Smooth muscle cell (in vitro differentiated cells): ENCODE results near the gene TUBAL3. TPM values are rescaled to one million over a fixed set of nuclear protein-coding genes. Genes with fewer than 3 reads are reported as not detected.

Source experiments
- DNase-seq: peaks from one replicate; lab custom pipeline; 2025; ENCODE audit not compliant: unreplicated experiment; lab: John Stamatoyannopoulos, UW
- H2AFZ ChIP-seq: fragments of 200-600 bp; sonication (generic); 2 replicates; pipeline ENCODE4 v1.6.0; 2016; ENCODE audit warnings: antibody characterized with exemption, low read depth, mild to moderate bottlenecking
- H3F3A ChIP-seq: fragments of 200-600 bp; sonication (generic); 2 replicates; pipeline ENCODE4 v1.6.0; 2017; ENCODE audit warnings: antibody characterized with exemption, low read depth
- H3K27ac ChIP-seq: fragments of 200-600 bp; sonication (generic); 2 replicates; pipeline ENCODE4 v1.5.1; 2016; ENCODE audit warnings: low read depth, mild to moderate bottlenecking
- H3K27me3 ChIP-seq: fragments of 200-600 bp; sonication (generic); 2 replicates; pipeline ENCODE4 v1.6.1; 2016; ENCODE audit warnings: low read depth, mild to moderate bottlenecking
- H3K36me3 ChIP-seq: fragments of 200-600 bp; sonication (generic); 2 replicates; pipeline ENCODE4 v1.5.1; 2016; ENCODE audit warnings: low read depth
- H3K4me1 ChIP-seq: fragments of 200-600 bp; sonication (generic); 2 replicates; pipeline ENCODE4 v1.5.1; 2016; ENCODE audit warnings: low read depth
- H3K4me2 ChIP-seq: fragments of 200-600 bp; sonication (generic); 2 replicates; pipeline ENCODE4 v1.6.0; 2016; ENCODE audit warnings: mild to moderate bottlenecking
- H3K4me3 ChIP-seq: fragments of 200-600 bp; sonication (generic); 2 replicates; pipeline ENCODE4 v1.5.1; 2016; ENCODE audit warnings: mild to moderate bottlenecking
- H3K79me2 ChIP-seq: fragments of 200-600 bp; sonication (generic); 2 replicates; pipeline ENCODE4 v1.6.0; 2016; ENCODE audit warnings: low read depth, mild to moderate bottlenecking
- H3K9ac ChIP-seq: fragments of 200-600 bp; sonication (generic); 2 replicates; pipeline ENCODE4 v1.6.0; 2016; ENCODE audit warnings: low read depth
- H3K9me3 ChIP-seq: fragments of 200-600 bp; sonication (generic); replicated peaks from 2 replicates; pipeline ENCODE4 v1.5.1; 2016; ENCODE audit warnings: low read depth
- H4K20me1 ChIP-seq: fragments of 200-600 bp; sonication (generic); 2 replicates; pipeline ENCODE4 v1.6.0; 2016; ENCODE audit warnings: low read depth
- CTCF ChIP-seq: fragments of 200-600 bp; sonication (generic); IDR thresholded peaks from 2 replicates; pipeline ENCODE4 v1.5.1; 2017; ENCODE audit warnings: borderline replicate concordance, mild to moderate bottlenecking, antibody characterized with exemption; ENCODE audit not compliant: insufficient read depth, poor library complexity, severe bottlenecking
- WGBS: methylation state at CpG from one replicate; pipeline ENCODE4 v1.1.7; 2016; ENCODE audit warnings: low lambda C conversion rate; 5-methylcytosine and 5-hydroxymethylcytosine counted together
- polyA plus RNA-seq: library from polyadenylated mRNA; unstranded; fragments of >200 nt; fragmentation: Nextera tagmentation; extraction: Ambion mirVana; gene quantifications from 2 replicates; pipeline ENCODE4 v1.2.1, GENCODE V29; 2016
- total RNA-seq: library from RNA; depleted of rRNA; stranded (reverse); fragments of >200 nt; gene quantifications from 2 replicates; pipeline ENCODE4 v1.2.3, GENCODE V29; 2014

TUBAL3 gene
- total and polyA plus RNA-seq, 2 experiments from 2014 or later: not detected

DNA sequence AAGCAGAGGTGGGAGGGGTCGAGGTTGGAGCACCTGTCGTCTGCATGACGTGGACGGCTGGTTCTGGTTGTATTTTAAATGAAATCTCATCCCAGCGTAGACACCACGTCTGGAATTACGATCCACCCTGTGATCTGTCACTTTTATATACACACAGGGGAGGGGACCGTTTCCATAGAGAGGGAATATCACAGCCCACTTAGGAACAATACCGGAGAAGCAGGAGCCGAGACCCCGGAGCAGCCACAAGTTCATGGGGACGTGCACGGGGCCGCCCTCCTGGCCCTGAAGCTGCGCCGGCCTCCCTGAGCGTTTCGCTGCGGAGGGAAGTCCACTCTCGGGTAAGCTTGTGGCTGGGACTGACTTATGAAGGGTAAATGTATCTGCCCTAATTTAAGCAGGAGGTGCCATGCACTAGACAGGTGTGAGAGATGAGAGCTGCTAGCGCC lies 39.7 kb downstream of the TUBAL3 start, which contains the start of gene UCN3:
Gene UCN3, plus strand, starts transcription at position 77 of the 449 bp plus-strand sequence. CDS start 8,755 bp downstream, outside the sequence.
- no peak within 1 kb of the TSS for H3K4me2 ChIP-seq
- 88% methylated on average over 21 of the region's 21 CpGs for WGBS

GRCh38 chr10:5364374-5364773 lies 40.3 kb downstream of the TUBAL3 start:
- no peaks in the 10 kb centered on the region for H3K36me3 ChIP-seq
- H3K79me2 ChIP-seq: no peaks in the 10 kb centered on the region
- no peaks in the 10 kb centered on the region for H3K4me1 ChIP-seq
- peaks cover 20% of the 10 kb centered on the region for H3K27me3 ChIP-seq
- no peak overlapping the region for H3K9ac ChIP-seq
- no peak overlapping the region for H3K4me2 ChIP-seq
- no peak overlapping the region for H2AFZ ChIP-seq
- no peaks in the 10 kb centered on the region for H3K9me3 ChIP-seq
- no peaks in the 10 kb centered on the region for H4K20me1 ChIP-seq
- no peak for DNase-seq
- no peak overlapping the region for H3K27ac ChIP-seq
- 89% methylated on average over 11 of the region's 11 CpGs for WGBS
- no peaks in the 10 kb centered on the region for H3F3A ChIP-seq
- no peak overlapping the region for H3K4me3 ChIP-seq
- TF ChIP-seq CTCF: no peak

More for the DNA sequence above, 39.7 kb downstream of the TUBAL3 start, which contains the start of gene UCN3:
- Histone ChIP-seq H3K4me1 (no peaks in the 10 kb centered on the region), H3F3A (no peaks in the 10 kb centered on the region), H3K9ac (no peak within 1 kb of the TSS), H4K20me1 (no peaks in the 10 kb centered on the region), H2AFZ (no peak within 1 kb of the TSS), H3K9me3 (no peaks in the 10 kb centered on the region), H3K27me3 (peaks cover 20% of the 10 kb centered on the region), H3K4me3 (no peak within 1 kb of the TSS), H3K36me3 (no peaks in the 10 kb centered on the region), H3K79me2 (no peaks in the 10 kb centered on the region), H3K27ac (no peak within 1 kb of the TSS)
- TF ChIP-seq CTCF: no peak
- DNase-seq: no peak

- Histone ChIP-seq H3K9ac (no peak overlapping the region), H3K27ac (no peak overlapping the region), H3K36me3 (no peaks in the 10 kb centered on the region), H3K4me1 (no peaks in the 10 kb centered on the region), H3F3A (no peaks in the 10 kb centered on the region), H3K4me2 (no peak overlapping the region), H4K20me1 (no peaks in the 10 kb centered on the region), H3K4me3 (no peak overlapping the region), H3K79me2 (no peaks in the 10 kb centered on the region), H2AFZ (no peak overlapping the region), H3K27me3 (peaks cover 20% of the 10 kb centered on the region), H3K9me3 (no peaks in the 10 kb centered on the region)
- no peak for TF ChIP-seq CTCF
- DNase-seq: no peak
Measured at GRCh38 chr10:5362873-5363272, 41.8 kb downstream of the TUBAL3 start.

DNA sequence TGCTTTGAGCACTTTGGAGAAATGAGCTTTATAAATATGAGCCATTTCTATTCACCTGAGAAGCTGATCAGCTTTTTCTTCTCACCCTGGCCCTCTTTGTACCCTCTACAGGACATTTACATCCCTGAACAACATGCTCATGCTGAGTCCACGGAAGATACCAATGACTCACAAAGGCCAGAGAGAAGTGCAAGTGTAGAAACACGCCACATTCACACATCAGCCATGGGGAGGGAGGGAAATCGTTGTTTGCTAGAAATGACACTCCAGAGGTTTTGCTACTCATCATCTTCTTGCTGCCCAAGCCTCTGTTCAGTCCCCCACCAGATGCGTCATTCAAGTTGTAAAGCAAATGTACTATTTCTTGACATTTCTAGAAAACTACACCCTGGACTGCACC lies 42.7 kb downstream of the TUBAL3 start:
- H3K9me3 ChIP-seq: no peaks in the 10 kb centered on the region
- H3K27ac ChIP-seq: no peak overlapping the region
- no peak overlapping the region for H3K4me3 ChIP-seq
- no peaks in the 10 kb centered on the region for H3K79me2 ChIP-seq
- TF ChIP-seq CTCF: no peak
- no peaks in the 10 kb centered on the region for H3F3A ChIP-seq
- no peak overlapping the region for H3K9ac ChIP-seq
- no peaks in the 10 kb centered on the region for H3K4me1 ChIP-seq
- H4K20me1 ChIP-seq: no peaks in the 10 kb centered on the region
- no peak for DNase-seq
- WGBS: 87% methylated on average over 4 of the region's 4 CpGs
- H3K36me3 ChIP-seq: no peaks in the 10 kb centered on the region
- peaks cover 15% of the 10 kb centered on the region for H3K27me3 ChIP-seq
- no peak overlapping the region for H3K4me2 ChIP-seq
- H2AFZ ChIP-seq: no peak overlapping the region
